Stimulated activated CD8-positive, alpha-beta memory T cell treated with anti-CD3 and anti-CD28 coated beads, Interleukin-2, amount 100 ng/mL, for 1 hour (primary cell): Measurements from ENCODE around the gene LBH.
"Not testable (repeated sequence)": the region's sequence is repeated elsewhere in the genome, so short reads cannot be mapped to it uniquely, and the experiment has no call there.

ENCODE experiments used
- DNase-seq, 2 donors: peaks; one replicate each; pipeline ENCODE4 v3.0.0-alpha.2; 2020; ENCODE audit warnings: low read depth in 2 of 2

The LBH gene

DNA sequence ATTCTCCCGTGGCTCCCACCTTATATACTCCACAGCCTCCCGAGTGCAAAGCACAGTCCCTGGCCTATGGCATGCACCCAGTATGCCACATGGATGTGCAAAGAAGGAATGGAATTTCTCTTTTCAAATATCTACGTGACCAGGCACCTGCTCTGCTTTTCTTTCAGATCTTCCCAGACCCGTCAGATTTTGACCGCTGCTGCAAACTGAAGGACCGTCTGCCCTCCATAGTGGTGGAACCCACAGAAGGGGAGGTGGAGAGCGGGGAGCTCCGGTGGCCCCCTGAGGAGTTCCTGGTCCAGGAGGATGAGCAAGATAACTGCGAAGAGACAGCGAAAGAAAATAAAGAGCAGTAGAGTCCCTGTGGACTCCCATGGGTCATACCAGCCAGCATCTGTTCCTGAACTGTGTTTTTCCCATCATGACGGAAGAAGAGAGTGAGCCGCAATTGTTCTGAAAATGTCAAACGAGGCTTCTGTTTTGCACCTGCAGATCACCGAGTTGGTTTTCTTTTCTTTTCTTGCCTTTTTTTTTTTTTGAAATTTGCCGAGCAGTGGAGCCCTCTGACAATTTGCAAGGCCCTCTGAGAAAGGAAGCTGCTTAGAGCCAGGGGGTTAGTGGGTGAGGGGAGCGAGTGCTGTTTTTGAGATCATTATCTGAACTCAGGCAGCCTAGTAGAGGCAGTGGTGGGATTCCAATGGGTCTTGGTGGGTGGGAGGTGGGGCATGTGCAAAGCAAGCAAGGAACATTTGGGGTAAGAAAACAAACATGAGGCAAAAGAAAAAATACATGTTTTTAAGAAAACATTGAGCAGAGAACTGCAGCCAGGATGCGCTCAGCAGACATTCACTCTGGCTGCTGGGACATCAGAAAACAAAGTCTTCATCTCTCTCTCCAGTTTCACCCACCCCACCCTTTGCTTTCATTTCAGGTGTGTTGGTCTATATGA, 26.2 kb downstream of the LBH start:
- no peak for DNase-seq

DNA sequence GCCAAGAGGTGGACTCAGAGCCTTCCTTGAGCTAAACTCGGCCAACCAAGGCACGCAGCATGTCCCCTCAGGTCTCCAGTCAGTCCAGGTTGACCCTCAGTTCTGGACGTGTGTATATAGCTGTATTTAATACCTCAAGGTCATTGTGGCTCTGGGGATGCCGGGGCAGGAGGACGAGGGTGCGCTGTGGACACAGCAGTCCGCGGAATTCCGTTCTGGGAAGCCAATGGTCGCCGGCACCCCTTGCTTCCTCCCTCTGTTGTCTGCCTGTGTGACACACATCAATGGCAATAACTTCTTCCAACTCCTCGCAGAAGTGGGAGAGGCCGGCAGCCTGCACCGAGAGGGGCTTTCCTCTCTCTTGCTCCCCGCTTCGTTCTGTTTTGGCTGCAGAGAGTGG, 27.7 kb downstream of the LBH start:
- DNase-seq, result no peak

DNA sequence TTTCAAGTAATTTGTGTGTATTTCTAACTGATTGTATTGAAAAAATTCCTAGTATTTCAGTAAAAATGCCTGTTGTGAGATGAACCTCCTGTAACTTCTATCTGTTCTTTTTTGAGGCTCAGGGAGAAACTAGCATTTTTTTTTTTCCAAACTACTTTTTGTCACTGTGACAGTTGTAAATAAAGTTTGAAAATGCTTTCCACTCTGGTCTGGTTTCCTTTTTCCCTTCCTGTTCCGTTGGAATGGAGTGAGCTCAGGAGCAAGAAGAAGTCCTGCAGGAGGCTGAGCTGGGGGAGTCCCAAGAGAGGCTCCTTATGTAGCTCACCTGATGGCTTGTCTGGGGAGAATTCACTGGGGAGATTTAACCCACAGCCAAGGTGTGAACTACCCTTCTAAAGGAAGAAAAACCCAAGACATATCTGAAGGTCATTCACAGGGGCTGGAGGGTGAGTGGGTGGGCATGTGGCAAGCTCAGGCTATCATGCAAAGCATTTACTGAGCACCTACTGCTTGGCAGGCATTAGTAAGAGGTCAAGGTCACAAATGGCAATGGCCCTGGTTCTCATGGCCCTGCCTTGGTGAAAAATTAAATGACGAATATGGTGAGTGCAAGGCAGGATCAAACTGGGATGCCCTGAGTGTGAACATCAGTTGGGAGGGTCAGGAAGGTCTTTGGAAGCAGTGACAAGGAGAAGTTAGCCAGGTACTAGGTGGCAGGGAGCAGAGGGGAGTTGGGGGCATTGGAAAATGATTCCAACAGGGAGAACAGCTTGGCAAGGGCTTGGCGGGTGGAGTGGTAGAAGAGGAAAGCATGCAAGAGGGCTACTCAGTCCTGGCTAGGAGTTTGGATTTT, 28.7 kb downstream of the LBH start:
- no peak for DNase-seq

DNA sequence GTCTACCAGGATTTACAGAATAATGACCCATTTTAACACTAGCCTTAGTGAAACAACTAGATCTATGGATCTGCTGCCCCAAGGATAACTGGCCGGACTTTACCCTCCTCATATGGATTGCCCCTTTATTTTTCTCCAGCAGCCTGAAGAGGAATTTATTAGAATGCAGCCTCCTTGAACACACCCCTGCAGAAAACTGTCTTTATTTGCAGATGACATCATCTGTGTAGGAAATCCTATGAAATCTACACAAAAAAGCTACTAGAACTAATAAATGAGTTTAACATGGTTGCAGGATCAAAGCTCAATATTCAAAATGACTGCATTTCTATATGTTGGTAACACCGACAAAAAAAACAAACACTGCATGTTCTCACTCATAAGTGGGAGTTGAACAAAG, 29.6 kb downstream of the LBH start:
- no peak for DNase-seq

DNA sequence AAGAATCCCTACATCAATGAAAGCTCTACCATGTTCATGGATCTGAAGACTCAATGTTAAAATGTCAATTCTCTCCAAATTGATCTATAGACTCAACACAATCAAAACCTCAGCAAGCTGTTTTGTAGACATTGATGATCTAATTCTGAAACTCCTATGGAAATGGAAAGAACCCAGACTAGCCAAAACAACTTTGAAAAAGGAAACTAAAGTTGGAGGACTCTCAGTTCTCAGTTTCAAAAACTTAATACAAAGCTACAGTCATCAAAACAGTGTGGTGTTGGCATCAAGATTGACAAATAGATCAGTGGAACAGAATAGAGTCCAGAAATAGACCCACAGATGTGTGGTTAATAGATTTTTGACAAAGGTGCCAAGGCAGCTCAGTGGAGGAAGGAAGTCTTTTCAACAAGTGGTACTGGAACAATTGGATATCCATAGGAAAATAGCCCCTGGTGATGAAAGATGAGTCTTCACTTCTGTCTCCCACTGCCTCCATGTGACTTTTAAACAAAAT, 30.4 kb downstream of the LBH start:
- no peak for DNase-seq

DNA sequence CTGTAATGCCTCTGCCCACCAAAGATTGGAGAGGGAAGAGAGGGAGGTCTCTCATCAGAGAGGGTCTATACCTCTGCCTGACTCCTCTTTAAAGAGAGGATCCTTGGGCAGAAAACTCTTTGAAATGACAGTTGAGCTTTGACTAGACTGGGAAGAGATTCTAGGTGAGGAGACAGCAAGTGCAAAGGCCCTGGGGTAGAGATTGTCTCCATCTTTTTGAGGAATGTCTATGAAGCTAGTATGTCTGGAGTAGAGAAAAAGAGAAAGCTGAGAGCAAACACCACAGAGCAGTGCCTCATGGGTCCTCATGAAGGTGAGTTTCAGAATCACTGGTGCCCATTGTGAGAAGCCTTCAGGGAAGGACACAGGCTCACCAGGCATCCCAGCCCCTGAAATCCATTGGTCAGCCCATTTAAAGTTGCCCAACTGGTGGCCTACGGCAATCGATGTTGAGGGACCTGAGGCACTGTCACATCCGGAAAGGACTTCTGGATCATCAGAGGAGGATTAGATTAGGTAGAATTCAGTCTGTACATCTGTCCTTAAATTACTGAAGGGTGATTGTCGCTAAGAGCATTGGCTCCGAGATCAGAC, 31.5 kb downstream of the LBH start:
- DNase-seq, result no peak

DNA sequence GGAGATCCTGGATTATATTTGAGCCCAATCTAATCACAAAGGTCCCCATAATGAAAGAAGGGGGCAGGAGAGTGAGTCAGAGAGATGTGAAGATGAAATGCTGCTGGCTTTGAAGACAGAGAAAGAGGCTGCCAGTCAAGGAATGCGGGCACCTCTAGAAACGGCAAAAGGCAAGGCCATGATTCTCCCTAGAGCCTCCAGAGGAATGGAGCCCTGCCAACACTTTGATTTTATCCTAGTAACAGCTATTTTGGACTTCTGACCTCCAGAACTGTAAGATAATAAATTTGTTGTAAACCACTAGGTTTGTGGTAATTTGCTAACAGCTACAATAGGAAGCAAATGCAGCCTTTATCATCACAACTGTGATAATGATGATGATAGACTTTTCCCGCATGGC, 32.9 kb downstream of the LBH start:
- DNase-seq, result no peak

DNA sequence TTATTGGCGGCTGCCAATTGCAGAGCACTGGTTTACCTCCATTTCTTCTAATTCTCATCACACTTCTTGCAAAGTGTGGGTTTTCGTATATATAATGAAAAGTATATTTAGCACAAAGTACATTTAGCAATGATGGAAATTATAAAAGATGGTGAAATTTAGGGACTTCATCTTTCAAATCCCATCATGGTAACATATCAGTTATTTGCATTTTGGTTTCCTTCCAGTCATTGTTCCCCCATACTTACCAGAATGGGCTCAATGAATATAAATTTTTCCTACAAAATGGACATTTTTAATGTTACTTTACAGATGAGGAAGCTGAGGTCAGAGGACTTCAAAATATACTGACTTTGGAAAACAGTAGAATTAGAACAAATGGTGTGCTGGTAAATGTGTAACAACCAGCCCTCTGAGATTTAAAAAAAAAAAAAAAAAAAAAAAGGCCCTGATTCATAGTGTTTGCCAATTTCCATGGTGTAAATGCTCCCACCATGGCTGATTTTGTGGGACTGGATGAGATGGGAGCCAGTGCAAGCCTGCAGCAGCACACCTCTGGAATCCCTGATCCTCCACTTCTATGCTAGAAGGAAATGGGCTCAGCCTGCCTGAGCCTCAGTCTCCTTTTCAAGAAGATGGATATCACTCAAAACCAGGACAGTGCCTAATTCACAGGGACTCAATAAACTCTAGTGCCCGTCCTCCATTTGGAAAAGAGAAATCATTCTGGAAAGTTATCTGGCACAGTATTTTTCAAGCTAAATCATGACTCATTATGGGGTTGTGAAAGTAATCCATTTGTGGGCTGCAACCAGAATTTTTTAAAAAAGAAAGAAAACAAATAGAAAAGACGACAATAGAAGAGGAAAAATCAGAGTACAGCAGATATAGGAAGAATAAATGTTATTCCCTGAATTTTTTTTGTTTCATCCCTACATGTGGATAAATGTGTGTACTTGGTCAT, 34.0 kb downstream of the LBH start:
- DNase-seq, result no peak

DNA sequence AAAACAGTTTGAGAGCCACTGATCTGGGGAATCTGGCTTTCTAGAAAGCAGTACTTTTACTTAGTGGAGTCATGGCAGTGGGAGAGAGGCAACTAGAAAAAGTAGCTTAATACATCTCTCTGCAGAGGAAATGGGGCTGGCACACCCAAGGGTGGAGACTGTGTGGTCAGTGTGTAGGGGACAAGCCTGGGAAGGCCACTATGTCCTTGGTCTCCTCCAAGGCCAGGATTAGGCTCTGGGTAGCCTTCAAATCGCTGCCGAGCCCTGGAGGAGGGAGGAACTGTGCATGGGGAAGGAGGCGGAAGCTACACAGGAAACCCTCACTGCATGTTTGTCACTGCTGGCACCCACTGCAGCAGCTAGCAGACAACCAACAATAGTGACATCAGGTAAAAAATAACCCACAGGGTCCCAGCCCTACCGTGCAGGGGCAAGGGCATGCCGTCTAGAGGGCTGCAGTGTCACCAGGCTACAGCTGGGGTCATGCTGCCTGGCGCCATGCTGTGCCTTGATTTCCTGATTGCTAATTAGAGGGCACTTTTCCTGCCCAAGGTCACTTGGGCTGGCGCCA, 34.8 kb downstream of the LBH start:
- peak in 1 of 2 donors; percentile 27 for DNase-seq

DNA sequence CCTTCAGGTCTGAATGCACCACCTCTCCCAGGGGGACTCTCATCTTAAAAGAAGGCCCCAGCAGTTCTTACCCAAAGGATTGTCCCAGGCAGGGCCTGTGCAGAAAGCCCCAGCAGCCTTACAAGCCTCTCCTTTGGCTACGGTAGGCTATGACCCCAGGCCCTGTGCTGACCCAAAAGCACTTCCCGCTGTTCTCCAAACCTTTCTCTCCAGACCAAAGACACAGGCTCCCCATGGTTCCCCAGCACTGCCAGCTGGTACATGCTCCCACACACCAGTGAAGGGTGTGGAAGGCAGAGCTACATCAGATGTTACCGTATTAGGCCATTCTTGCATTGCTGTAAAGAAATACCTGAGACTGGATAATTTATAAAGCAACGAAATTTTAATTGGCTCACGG, 35.4 kb downstream of the LBH start:
- DNase-seq, result no peak

DNA sequence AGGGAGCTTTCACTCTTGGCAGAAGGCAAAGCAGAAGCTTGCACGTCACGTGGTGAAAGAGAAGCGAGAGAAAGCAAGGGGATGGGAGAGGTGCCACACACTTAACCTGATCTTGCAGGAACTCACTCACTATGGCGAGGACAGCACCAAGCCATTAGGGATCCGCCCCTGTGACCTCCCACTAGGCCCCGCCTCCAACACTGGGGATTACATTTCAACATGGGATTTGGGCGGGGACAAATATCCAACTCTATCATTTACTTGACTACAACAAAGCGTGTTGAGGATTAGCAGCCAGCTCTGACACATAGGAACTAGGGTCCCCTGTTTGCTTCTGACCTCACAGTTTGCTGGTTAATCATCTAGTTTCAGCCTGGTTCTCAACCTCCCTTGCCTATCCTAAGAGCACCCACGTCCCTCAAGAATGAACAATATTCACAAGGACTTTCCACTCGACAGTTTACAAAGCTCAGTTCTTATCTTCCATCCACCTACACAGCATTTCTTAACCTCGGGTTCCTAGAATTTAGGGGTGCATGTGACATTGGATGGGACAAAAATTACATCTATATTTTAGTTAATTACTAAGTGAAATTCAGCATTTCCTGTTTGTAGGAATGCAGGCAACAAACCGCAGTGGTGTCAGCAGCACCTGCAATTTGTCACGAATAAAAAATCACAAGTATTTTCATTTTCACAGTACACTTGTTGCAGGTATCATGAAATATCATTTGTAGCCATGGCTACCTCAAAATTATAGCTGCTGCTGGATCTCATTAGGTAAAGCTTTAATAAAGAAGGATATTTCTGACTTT, 36.0 kb downstream of the LBH start:
- DNase-seq, result no peak

DNA sequence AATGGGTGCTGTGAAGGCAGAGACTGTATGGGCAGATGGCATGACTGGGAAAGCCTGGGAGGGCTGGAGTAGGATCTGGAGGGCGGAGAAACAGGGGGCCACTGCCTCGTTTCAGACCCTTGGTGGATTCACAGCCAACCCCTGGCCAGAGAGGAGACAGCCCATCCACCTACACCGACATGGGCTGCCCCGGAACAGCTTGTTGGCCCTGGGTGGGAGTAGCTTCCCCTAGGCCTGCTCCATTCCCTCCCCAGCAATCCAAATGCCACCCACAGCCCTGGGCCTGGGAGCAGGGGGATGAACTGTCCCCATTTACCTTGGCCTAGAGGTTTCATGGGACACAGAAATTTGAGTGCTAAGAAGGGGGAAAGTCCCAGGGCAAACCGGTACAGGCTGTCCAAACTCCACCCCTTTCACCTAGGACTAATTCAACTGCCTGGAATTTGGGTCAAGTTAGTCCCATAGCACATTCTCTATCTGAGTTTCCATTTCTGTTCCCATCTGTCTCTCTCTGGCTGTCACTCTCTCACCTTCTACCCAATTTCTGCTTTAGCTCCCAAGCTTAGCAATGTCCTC, 37.0 kb downstream of the LBH start:
- no peak for DNase-seq

DNA sequence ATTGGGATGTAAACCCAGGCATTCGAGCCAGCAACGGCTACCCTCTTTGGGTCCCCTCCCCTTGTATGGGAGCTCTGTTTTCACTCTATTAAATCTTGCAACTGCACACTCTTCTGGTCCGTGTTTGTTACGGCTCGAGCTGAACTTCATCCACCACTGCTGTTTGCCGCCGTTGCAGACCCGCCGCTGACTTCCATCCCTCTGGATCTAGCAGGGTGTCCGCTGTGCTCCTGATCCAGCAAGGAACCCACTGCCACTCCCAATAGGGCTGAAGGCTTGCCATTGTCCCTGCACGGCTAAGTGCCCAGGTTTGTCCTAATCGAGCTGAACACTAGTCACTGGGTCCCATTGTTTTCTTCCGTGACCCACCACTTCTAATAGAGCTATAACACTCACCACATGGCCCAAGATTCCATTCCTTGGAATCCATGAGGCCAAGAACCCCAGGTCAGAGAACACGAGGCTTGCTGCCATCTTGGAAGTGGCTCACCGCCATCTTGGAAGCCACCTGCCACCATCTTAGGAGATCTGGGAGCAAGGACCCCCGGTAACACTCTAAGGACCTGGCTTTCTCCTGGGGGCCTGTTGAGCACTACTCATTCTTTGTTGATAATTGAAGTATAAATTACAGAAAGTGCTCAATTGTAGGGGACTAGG, 37.9 kb downstream of the LBH start:
- not testable (repeated sequence) for DNase-seq

DNA sequence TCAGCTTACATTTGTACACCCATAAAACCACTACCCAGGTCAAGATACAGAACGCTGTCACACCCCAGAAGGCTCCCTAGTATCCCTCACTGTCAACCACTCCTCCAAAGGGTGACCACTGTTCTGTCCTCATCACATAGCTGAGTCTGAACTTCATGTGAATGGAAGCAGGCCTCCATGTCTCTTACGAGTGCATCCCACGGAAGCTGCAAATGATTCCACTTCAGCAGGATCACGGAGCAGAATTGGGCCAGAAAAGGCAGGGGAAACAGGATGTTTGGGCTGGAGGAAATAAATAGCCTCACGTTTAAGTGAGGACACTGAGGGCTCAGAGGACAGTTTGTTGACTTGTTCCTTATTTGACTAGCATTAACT, 38.4 kb downstream of the LBH start:
- DNase-seq, result no peak

DNA sequence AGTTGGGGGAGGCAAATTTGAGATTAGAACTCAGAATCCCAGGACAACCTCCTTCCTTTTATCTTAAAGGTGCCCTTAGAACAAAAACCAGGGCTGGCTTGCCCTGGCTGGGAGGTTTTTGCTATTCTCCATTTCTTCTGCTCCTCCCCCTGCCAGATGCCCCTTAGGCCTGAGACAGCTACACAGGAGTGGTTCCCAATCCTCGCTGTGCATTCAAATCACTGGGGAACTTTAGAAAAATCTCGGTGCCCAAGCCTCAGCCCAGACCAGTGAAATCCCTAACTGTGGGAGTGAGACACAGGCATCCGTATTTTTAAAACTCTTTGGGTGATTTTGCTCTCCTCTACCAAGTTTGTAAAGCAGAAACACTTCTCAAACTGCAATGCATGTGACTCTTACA, 38.8 kb downstream of the LBH start:
- DNase-seq, result no peak

DNA sequence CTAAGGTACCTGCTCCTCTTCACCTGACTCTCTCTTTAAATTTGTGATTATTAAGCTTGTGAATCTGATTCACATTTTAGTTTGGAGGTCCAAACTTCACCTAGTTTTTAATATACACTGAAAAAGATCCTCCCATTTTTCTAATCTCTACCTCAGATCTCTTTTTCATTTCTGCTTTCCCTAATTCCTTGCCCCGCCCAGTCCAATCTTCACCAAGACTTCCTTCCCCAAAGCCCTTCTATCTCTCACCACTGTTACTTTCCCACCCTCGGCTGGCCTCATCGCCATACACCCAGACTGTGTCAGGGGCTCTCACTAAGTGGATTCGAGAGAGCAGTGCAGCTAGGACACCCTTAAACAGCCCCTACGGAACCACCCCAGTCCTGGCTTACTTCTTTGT, 40.0 kb downstream of the LBH start:
- DNase-seq, result no peak

DNA sequence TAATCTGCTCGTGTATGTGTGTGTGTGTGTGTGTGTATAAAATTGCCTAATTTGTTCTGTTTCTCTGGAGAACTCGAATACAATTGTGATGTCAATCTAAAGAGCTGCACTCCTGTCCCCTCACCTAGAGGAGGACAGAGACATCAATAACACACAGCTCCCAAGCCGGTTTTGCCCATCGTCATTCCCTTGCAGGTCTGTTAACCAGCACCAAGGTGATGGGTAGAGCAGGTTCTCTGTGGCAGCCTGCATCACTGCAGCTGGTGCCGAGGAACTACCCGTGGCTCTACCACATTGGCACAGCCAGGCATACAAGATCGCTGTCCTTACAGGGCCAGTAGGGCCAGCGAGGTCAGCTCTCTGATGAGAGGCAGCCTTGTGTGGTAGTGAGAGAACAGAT, 41.0 kb downstream of the LBH start:
- DNase-seq, result no peak

DNA sequence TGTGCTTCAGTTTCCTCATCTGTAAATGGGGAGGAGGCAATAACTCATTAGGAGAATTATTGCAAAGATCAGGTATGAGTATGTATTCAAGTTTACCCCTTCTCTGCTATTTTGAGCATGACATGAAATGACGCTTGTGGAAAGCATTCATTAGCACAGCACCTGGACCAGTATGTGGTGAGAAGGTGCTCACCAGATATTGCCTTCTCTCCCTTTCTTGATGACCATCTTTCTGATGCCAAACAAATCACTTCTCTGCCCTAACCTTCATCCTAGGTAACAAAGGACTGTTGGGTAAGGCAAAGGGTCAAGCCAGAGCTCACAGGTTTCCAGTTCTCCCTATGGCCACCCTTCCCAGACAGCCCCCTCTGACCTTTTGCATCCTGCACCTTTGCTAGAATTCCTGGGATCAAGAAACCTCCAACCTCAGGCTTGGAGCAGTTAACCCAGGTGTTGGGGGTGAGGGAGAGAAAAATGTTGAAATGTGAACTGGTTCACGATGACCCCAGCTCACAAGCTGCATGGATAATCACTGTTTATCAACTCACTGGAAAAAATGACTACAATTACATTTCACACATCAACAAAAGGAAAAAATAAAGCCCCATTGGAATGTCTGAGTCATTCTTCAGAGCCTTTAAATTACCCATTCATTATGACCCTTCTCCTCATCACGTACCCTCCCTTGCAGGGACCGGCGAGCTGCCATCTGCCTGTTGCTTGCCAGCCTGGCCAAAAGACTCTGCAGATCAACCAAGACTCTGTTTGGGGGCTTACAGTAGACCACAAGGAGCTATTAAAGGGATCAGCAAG, 41.6 kb downstream of the LBH start:
- DNase-seq, result no peak
